IMR-90 (cell line): ENCODE data around the gene DNM3. TPM values are rescaled to one million over a fixed set of nuclear protein-coding genes. Genes with fewer than 3 reads are reported as not detected.

ENCODE experiments used
- ATAC-seq: fragments of 200-7000 bp; cut with Tn5 transposase; 2 replicates; pipeline ENCODE4 v1.9.1; 2020; ENCODE audit warnings: low read depth, mild to moderate bottlenecking, moderate library complexity
- BruUV-seq: library from RNA; stranded (reverse); fragments of 400-500 nt; replicated peaks from 2 replicates; lab custom pipeline; 2021; lab: Mats Ljungman, UMichigan
- CTCF ChIA-PET: fragments of 300-600 bp; formaldehyde crosslinking; extraction: SDS; loops from one replicate; lab custom pipeline; 2021; ENCODE audit warnings: antibody characterized with exemption; lab: Yijun Ruan, JAX
- POLR2A ChIA-PET: fragments of 300-600 bp; sonication (Branson Sonifier 250); formaldehyde crosslinking; loops from one replicate; lab custom pipeline; 2022; ENCODE audit warnings: antibody characterized with exemption; ENCODE audit not compliant: unreplicated experiment; lab: Charles Lee
- DNase-seq: peaks from one replicate; pipeline ENCODE4 v3.0.0; 2013
- H2AFZ ChIP-seq: replicated peaks from 2 replicates; pipeline ENCODE3; 2013; ENCODE audit warnings: low read length, mild to moderate bottlenecking; ENCODE audit not compliant: poor library complexity
- H2AK5ac ChIP-seq: 2 replicates; pipeline ENCODE4 v1.6.1; 2013; ENCODE audit warnings: low read depth, low read length, inconsistent platforms
- H2AK9ac ChIP-seq: replicated peaks from 2 replicates; pipeline ENCODE3; 2013; ENCODE audit warnings: mild to moderate bottlenecking, low read depth, low read length, moderate library complexity; ENCODE audit not compliant: poor library complexity
- H2BK120ac ChIP-seq: 2 replicates; pipeline ENCODE4 v1.6.1; 2013; ENCODE audit warnings: low read depth, low read length, inconsistent platforms
- H2BK15ac ChIP-seq: 3 replicates; pipeline ENCODE4 v1.6.1; 2013; ENCODE audit warnings: low read depth, low read length, inconsistent platforms
- H2BK20ac ChIP-seq: 2 replicates; pipeline ENCODE4 v1.6.1; 2013; ENCODE audit warnings: low read depth, mild to moderate bottlenecking, inconsistent platforms, low read length, moderate library complexity
- H2BK5ac ChIP-seq: 2 replicates; pipeline ENCODE4 v1.6.1; 2013; ENCODE audit warnings: mild to moderate bottlenecking, low read depth, low read length, inconsistent platforms; ENCODE audit not compliant: poor library complexity, severe bottlenecking
- H3K14ac ChIP-seq: replicated peaks from 2 replicates; pipeline ENCODE4 v1.6.1; 2013; ENCODE audit warnings: low read depth, low read length, inconsistent platforms
- H3K18ac ChIP-seq: 2 replicates; pipeline ENCODE4 v1.6.1; 2013; ENCODE audit warnings: low read depth, low read length, control low read depth
- H3K23ac ChIP-seq: 2 replicates; pipeline ENCODE4 v1.6.1; 2013; ENCODE audit warnings: low read depth, low read length, inconsistent platforms
- H3K27ac ChIP-seq: 2 replicates; pipeline ENCODE4 v1.5.1; 2013; ENCODE audit warnings: mild to moderate bottlenecking, control low read depth, low read length; ENCODE audit not compliant: insufficient read depth
- H3K27me3 ChIP-seq: 2 replicates; pipeline ENCODE4 v1.6.1; 2013; ENCODE audit warnings: low read length; ENCODE audit not compliant: control insufficient read depth, insufficient read depth
- H3K36me3 ChIP-seq: 2 replicates; pipeline ENCODE4 v1.6.1; 2013; ENCODE audit warnings: low read length, mixed read lengths; ENCODE audit not compliant: control insufficient read depth, insufficient read depth
- H3K4ac ChIP-seq: 2 replicates; pipeline ENCODE4 v1.6.1; 2013; ENCODE audit warnings: low read depth, low read length, inconsistent platforms
- H3K4me1 ChIP-seq: 2 replicates; pipeline ENCODE4 v1.6.1; 2013; ENCODE audit warnings: low read length, mixed read lengths; ENCODE audit not compliant: control insufficient read depth, insufficient read depth
- H3K4me2 ChIP-seq: 2 replicates; pipeline ENCODE4 v1.6.1; 2013; ENCODE audit warnings: low read depth, mild to moderate bottlenecking, control low read depth, low read length, moderate library complexity
- H3K4me3 ChIP-seq: 2 replicates; pipeline ENCODE4 v1.5.1; 2013; ENCODE audit warnings: low read depth, mild to moderate bottlenecking, control low read depth, low read length, moderate library complexity; ENCODE audit not compliant: insufficient read depth
- H3K56ac ChIP-seq: 2 replicates; pipeline ENCODE4 v1.6.1; 2013; ENCODE audit warnings: low read length, inconsistent platforms; ENCODE audit not compliant: insufficient read depth; ENCODE audit errors: extremely low read depth
- H3K79me1 ChIP-seq, 2 experiments: 2 replicates each; pipeline ENCODE4 v1.6.1; 2013; ENCODE audit warnings: low read length in 2 of 2, inconsistent platforms in 1 of 2, low read depth in 1 of 2
- H3K9ac ChIP-seq: 2 replicates; pipeline ENCODE4 v1.6.1; 2013; ENCODE audit warnings: low read depth, low read length, control low read depth
- H3K9me1 ChIP-seq: 2 replicates; pipeline ENCODE4 v1.6.1; 2013; ENCODE audit warnings: low read length, inconsistent platforms; ENCODE audit not compliant: insufficient read depth
- H3K9me3 ChIP-seq: 2 replicates; pipeline ENCODE4 v1.6.1; 2013; ENCODE audit warnings: low read length; ENCODE audit not compliant: control insufficient read depth, insufficient read depth
- H4K20me1 ChIP-seq: 2 replicates; pipeline ENCODE4 v1.6.1; 2013; ENCODE audit warnings: low read length, inconsistent platforms; ENCODE audit not compliant: insufficient read depth
- H4K5ac ChIP-seq: 2 replicates; pipeline ENCODE4 v1.6.1; 2013; ENCODE audit warnings: mild to moderate bottlenecking, low read depth, low read length, control low read depth
- H4K8ac ChIP-seq, 2 experiments: 2 replicates each; pipeline ENCODE4 v1.6.1; 2013; ENCODE audit warnings: low read depth in 2 of 2, low read length in 2 of 2, control low read depth in 1 of 2, inconsistent platforms in 1 of 2
- H4K91ac ChIP-seq: 2 replicates; pipeline ENCODE4 v1.6.1; 2013; ENCODE audit warnings: low read depth, low read length, inconsistent platforms; ENCODE audit not compliant: insufficient read depth
- BHLHE40 ChIP-seq: fragments of 150-350 bp; IDR thresholded peaks from 2 replicates; pipeline ENCODE4 v1.6.1; 2016; ENCODE audit warnings: mild to moderate bottlenecking, low read depth, low read length
- CEBPB ChIP-seq: IDR thresholded peaks from 2 replicates; pipeline ENCODE4 v1.6.1; 2012; ENCODE audit warnings: low read depth, low read length, improper control_type of control experiment
- CHD1 ChIP-seq: IDR thresholded peaks from 2 replicates; pipeline ENCODE4 v1.6.1; 2012; ENCODE audit warnings: low read depth, low read length, improper control_type of control experiment
- ELK1 ChIP-seq: fragments of 150-350 bp; IDR thresholded peaks from 2 replicates; pipeline ENCODE4 v1.6.1; 2016; ENCODE audit warnings: low read depth, mild to moderate bottlenecking, low read length, moderate library complexity, borderline replicate concordance
- MAFK ChIP-seq: IDR thresholded peaks from 2 replicates; pipeline ENCODE4 v1.6.1; 2012; ENCODE audit warnings: low read depth, low read length, improper control_type of control experiment
- MAZ ChIP-seq: IDR thresholded peaks from 2 replicates; pipeline ENCODE4 v1.6.1; 2012; ENCODE audit warnings: low read depth, mild to moderate bottlenecking, low read length, improper control_type of control experiment, moderate library complexity, borderline replicate concordance
- MXI1 ChIP-seq: IDR thresholded peaks from 2 replicates; pipeline ENCODE4 v1.6.1; 2012; ENCODE audit warnings: low read depth, mild to moderate bottlenecking, low read length, moderate library complexity, borderline replicate concordance
- POLR2A ChIP-seq: IDR thresholded peaks from 2 replicates; pipeline ENCODE4 v1.6.1; 2012; ENCODE audit warnings: mild to moderate bottlenecking, low read depth, low read length
- RAD21 ChIP-seq: IDR thresholded peaks from 2 replicates; pipeline ENCODE4 v1.6.1; 2012; ENCODE audit warnings: low read length, improper control_type of control experiment
- RFX5 ChIP-seq: IDR thresholded peaks from 2 replicates; pipeline ENCODE4 v1.8.0; 2012; ENCODE audit warnings: low read depth, mild to moderate bottlenecking, low read length, moderate library complexity
- SMC3 ChIP-seq: fragments of 150-350 bp; IDR thresholded peaks from 2 replicates; pipeline ENCODE4 v1.6.1; 2016; ENCODE audit warnings: low read depth, mild to moderate bottlenecking, antibody characterized with exemption, low read length, moderate library complexity
- USF2 ChIP-seq: fragments of 150-350 bp; IDR thresholded peaks from 2 replicates; pipeline ENCODE4 v1.6.1; 2017; ENCODE audit warnings: mild to moderate bottlenecking, antibody characterized with exemption, low read length, low read depth
- WGBS, 2 experiments: methylation state at CpG; one replicate each; pipeline versions ENCODE4 v1.1.5 to v1.1.7; 2013; ENCODE audit warnings: missing lambda C conversion rate in 2 of 2; ENCODE audit not compliant: insufficient read length in 1 of 2; ENCODE audit errors: extremely low coverage in 2 of 2; 5-methylcytosine and 5-hydroxymethylcytosine counted together
- dilution Hi-C: fragments of 300-500 bp; cut with HindIII; formaldehyde crosslinking; loops from one replicate; pipeline ENCODE4 v1.14.3; 2018; ENCODE audit warnings: low sequenced_read_pairs; ENCODE audit not compliant: unreplicated experiment
- in situ Hi-C: fragments of 300-500 bp; cut with MboI; formaldehyde crosslinking; loops from 3 replicates; pipeline ENCODE4 v1.14.3; 2019; ENCODE audit warnings: low sequenced_read_pairs, inconsistent platforms, mixed read lengths
- intact Hi-C: fragments of 100-400 bp; cut with micrococcal nuclease; formaldehyde crosslinking; loops from 2 replicates; pipeline ENCODE4 v1.10.0; 2022
- polyA plus RNA-seq, 3 experiments: library from polyadenylated mRNA; depleted of rRNA; stranded (reverse); fragments of >200 nt; gene quantifications; 2 replicates each; pipeline ENCODE4 v1.2.3, GENCODE V29; 2012; ENCODE audit warnings: low replicate concordance in 1 of 3
- total RNA-seq: library from RNA; depleted of rRNA; stranded (reverse); fragments of >200 nt; gene quantifications from 2 replicates; pipeline ENCODE4 v1.2.3, GENCODE V29; 2012
- TF ChIP-seq, protein P1 (sequence below): conservative IDR thresholded peaks from 2 replicates; pipeline ENCODE4 v1.5.1; 2012; ENCODE audit warnings: mild to moderate bottlenecking, low read depth, low read length, improper control_type of control experiment

Gene DNM3
- total and polyA plus RNA-seq, 2 of the 4 experiments (the other 2 are of a cell fraction), result 0.36 TPM

- Histone ChIP-seq H3K4ac (no peak overlapping the region), H2BK5ac (no peak overlapping the region), H3K4me2 (no peak overlapping the region), H3K23ac (no peak overlapping the region), H3K14ac (no peak overlapping the region), H2BK20ac (no peak overlapping the region), H3K27ac (no peak overlapping the region), H3K9me1 (no peaks in the 10 kb centered on the region), H3K4me3 (no peak overlapping the region), H2AFZ (no peak overlapping the region), H2AK5ac (no peak overlapping the region), H3K4me1 (peaks cover 7% of the 10 kb centered on the region), H3K18ac (no peak overlapping the region), H3K27me3 (no peaks in the 10 kb centered on the region), H2AK9ac (no peak overlapping the region), H3K36me3 (peaks cover 16% of the 10 kb centered on the region), H3K79me1 (peaks cover 6 to 17% of the 10 kb centered on the region in 2 experiments; a peak in 3 of 4 replicates), H4K5ac (no peak overlapping the region), H3K56ac (no peak overlapping the region), H3K9me3 (no peaks in the 10 kb centered on the region), H2BK15ac (no peak overlapping the region), H2BK120ac (no peak overlapping the region), H3K9ac (no peak overlapping the region), H4K20me1 (no peaks in the 10 kb centered on the region), H4K8ac (no peak overlapping the region), H4K91ac (no peak overlapping the region)
- WGBS, 2 experiments, result no CpG with 5 or more reads among the region's 3 CpGs
- dilution Hi-C loops (no loop called here), in situ Hi-C loops (no loop called here), intact Hi-C loops (no loop called here)
- DNase-seq (no peak), ATAC-seq (no peak)
- POLR2A ChIA-PET, result no interaction called here
- TF ChIP-seq MAZ (no peak), CHD1 (no peak), RAD21 (no peak), CEBPB (no peak), MAFK (no peak), ELK1 (no peak), USF2 (no peak), MXI1 (no peak), BHLHE40 (no peak), POLR2A (no peak), SMC3 (no peak), RFX5 (no peak)
- TF ChIP-seq, protein P1, sequence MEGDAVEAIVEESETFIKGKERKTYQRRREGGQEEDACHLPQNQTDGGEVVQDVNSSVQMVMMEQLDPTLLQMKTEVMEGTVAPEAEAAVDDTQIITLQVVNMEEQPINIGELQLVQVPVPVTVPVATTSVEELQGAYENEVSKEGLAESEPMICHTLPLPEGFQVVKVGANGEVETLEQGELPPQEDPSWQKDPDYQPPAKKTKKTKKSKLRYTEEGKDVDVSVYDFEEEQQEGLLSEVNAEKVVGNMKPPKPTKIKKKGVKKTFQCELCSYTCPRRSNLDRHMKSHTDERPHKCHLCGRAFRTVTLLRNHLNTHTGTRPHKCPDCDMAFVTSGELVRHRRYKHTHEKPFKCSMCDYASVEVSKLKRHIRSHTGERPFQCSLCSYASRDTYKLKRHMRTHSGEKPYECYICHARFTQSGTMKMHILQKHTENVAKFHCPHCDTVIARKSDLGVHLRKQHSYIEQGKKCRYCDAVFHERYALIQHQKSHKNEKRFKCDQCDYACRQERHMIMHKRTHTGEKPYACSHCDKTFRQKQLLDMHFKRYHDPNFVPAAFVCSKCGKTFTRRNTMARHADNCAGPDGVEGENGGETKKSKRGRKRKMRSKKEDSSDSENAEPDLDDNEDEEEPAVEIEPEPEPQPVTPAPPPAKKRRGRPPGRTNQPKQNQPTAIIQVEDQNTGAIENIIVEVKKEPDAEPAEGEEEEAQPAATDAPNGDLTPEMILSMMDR, result no peak
- CTCF ChIA-PET, result interaction anchor here (0.6 to 6.9 kb wide), 3 partner anchors 43 to 604 kb away, joined by 3 to 138 read pairs (median 4); partner anchors contain the start of gene DNM3
- BruUV-seq, result no TSS peak
These were observed 42.5 kb upstream of the DNM3 start for GRCh38 chr1:171798765-171799164.
